D721Med (cell line): ENCODE measurements around the gene OR51E2.

Source experiments
- DNase-seq: peaks from one replicate; pipeline ENCODE4 v3.0.0; 2011; ENCODE audit warnings: low spot score; ENCODE audit not compliant: insufficient read length
- FAIRE-seq: peaks from 2 replicates; lab custom pipeline; 2011; peaks lifted over from hg19 to GRCh38; lab: Jason Lieb, UNC
- TF ChIP-seq, protein P1 (sequence below): IDR thresholded peaks from 2 replicates; pipeline ENCODE4 v1.5.1; 2012; ENCODE audit warnings: mild to moderate bottlenecking, control low read depth; ENCODE audit not compliant: insufficient read depth; ENCODE audit errors: missing control alignments

The OR51E2 gene

DNA sequence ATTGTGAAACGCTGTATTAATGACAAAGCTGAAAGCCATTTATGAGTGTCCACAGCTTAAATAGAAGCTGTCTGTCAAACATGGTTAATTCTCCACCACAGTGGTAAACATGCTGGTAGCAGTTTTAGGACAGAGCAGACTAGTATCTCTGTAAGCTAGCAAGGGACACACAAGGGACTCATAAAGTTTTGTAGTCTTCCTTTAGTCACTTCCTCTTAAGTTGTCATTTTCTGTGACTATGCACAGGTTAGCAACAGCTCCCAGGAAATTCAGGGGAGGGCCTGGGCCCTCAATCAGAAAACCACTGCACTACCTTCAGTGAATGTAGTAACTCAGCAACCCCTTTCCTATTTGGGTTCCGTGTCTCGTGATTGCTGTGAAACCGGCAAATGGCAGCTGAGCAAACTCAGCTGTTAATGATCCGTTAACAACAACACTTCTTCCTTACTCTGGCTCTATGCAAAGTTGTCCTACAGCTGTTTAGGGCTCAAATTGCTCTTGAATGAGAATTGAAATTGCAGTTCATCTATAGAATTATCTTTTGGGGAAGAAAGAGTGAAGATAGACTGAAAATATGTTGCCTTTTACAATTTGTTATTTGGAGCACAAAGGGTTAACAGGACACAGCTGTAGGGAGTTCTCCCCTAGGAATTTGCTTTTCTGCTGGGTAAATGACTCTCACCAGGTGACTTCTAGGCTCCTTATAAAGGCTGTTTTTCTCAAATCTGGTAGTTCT, 6.6 kb upstream of the OR51E2 start, which contains the start of gene MMP26:
MMP26 (plus strand) TSS at position 731 of the 736 bp plus-strand sequence.
- FAIRE-seq = no peak
- TF ChIP-seq, protein P1, sequence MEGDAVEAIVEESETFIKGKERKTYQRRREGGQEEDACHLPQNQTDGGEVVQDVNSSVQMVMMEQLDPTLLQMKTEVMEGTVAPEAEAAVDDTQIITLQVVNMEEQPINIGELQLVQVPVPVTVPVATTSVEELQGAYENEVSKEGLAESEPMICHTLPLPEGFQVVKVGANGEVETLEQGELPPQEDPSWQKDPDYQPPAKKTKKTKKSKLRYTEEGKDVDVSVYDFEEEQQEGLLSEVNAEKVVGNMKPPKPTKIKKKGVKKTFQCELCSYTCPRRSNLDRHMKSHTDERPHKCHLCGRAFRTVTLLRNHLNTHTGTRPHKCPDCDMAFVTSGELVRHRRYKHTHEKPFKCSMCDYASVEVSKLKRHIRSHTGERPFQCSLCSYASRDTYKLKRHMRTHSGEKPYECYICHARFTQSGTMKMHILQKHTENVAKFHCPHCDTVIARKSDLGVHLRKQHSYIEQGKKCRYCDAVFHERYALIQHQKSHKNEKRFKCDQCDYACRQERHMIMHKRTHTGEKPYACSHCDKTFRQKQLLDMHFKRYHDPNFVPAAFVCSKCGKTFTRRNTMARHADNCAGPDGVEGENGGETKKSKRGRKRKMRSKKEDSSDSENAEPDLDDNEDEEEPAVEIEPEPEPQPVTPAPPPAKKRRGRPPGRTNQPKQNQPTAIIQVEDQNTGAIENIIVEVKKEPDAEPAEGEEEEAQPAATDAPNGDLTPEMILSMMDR = no peak
- DNase-seq = no peak

DNA sequence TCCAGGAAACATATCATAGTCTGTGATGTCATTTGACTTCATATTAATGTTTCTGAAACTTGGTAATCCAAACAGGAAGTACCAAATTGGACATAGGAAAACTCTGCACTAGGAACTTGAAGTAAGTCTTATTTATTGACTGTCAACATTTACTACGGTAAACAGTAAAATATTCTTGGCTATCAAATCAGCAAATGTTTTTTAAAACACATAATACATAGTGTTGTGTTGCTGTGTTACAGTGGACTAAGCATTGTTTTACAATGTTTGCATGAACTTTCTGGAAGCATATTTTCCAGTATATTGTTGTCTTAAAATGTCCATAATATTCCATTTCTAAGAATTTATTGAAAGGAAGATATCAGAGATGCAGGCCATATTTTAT, 2.8 kb upstream of the OR51E2 start:
- no peak for DNase-seq
- no peak for FAIRE-seq
- TF ChIP-seq, protein P1 = no peak

DNA sequence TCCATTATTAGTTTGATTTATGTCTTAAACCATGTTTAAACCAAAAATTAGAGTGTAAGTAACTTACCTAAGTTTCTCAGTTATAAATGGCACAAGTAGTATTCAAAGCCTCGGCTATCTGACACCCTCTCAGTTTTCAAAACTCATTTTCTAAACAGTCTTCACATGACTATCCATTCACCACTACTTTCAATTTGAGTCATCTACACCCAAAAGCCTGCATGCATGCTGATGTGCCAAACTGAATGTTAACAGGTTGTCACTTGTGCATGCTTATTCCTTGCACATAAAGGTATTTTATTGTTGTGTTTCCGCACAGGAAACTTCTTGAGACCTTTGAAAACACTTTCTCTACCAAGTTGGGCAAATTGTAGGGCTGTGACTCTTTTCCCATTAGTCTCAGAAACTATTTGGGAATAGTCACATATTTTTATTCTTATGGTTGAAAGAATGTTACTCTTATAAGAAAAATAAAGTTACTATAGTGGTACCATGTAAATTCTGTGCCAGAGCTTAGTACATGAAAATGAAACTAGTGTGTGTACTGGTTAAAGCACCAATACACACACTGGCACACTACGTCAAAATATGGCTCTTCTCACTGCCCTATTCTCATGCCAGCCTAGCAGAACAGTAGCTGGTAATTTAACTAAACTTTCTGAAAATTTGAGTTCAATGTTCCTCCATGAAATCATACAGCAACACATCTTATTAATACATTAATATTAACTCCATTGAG, 2.2 kb upstream of the OR51E2 start:
- no peak for DNase-seq
- TF ChIP-seq, protein P1 = no peak
- FAIRE-seq = no peak

DNA sequence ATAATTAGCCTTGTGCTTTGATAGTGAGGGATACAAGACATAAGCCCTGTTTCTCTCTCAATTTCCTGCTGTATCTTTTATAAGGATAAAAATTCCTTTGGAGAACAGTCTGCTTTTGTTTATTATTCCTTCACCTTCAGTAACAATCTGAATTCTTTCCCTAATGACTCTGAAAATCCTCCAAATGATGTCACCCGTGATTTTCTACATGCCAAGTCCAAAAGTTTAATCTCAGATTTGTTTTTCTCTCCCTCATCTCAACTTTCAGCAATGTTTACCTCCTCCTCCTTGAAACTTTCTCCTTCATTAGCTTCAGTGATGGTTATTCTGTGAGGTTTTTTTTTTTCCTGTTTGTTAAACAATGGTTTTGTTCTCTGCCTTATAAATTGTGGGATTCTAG, 2.2 kb downstream of the OR51E2 start:
- no peak for FAIRE-seq
- DNase-seq = no peak
- TF ChIP-seq, protein P1 = no peak

DNA sequence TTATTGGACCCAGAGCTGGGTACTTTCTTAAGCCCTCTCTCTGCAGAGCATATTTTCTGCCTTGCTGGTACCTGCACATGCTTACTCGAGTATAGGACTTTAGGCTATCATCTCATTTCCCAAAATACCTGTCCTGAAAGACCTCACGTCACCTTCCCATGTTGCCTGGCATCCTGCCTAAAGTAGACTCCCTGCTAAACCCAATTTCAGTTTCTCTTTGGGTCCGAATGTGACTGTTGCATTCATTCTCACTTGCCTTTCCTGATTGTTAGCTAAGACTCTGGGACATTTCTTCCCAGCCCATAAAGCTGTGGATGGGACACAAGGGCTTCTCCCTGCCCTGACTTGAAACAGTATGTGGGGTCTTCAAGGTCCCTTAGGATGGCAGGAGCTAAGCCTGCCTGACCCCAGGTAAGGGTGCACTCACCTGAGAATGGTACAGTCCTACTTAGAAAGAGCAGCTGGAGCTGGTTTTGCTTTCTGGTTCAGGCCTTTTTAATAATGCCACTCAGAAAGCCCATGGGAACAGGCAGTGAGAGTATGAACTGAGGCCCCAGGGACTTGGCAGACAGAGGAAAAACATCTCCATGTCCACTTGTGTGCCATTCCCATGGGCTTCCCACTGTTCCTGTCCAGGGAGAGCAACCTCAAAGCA, 12.9 kb downstream of the OR51E2 start:
- no peak for FAIRE-seq
- TF ChIP-seq, protein P1 = no peak
- no peak for DNase-seq

DNA sequence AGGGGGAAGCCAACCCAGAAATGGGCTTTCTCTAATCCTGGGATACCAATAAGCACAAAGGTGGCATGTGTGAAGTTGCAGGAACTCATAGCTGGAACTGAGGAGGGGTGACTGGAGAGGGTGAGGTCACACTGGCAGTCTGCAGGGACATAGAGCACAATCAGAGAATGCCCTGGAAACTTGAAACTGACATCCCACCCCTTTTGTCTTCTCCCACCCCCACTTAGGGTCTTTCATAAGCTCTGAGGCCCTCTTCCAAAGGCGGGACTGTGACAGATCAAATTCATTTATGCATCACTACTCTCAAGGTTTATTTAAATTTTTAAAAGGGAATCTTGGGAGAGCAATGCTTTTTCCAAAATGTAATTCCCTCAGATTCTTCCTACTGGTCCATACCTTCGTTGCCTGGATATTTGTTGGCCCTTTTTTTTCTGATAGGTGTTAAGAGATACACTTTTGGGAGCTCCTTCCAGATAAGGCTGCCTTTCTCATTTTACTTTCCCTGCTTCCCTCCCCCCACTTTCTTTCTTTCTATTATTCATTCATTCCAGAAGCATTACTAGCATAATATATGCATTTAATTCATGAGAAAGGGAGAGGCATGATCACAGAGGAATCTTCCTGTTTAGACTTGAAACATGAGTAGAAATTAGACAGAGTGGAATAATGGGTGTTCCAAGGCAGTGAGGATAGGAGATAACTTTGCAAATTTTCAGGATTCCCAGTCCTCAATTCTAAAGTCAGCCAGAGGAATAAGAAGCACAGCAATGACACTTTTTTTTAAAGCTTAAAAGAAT, 14.8 kb downstream of the OR51E2 start:
- no peak for FAIRE-seq
- TF ChIP-seq, protein P1 = no peak
- DNase-seq = no peak
